ENCODE measurements around the gene MYO5B. TPM values are rescaled to one million over a fixed set of nuclear protein-coding genes. Genes with fewer than 3 reads are reported as not detected.
A peak's percentile ranks its signal among the peaks of the same experiment; 100 is the strongest.

Gene MYO5B
- polyA plus RNA-seq, 2 of the 4 experiments (the other 2 are of a cell fraction): 6.4 to 18.4 TPM

DNA sequence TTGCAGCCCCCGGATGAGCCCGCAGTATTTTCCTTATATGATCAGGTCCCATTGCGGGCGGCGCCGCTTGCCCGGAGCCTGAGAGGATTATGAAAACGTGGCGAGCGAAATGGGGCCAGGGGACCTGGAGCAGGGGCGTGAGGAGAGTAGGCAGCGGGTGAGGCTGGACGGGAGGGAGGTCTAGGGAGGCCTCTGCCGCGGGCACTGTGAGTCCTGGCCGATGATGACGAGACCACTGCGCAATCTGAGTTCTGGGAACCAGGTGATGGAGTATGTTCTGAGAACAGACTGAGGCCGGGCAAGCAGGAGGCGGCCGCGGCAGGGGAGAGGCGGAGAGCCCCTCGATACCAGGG lies 380.8 kb downstream of the MYO5B start:
- H3K4me3 ChIP-seq: peak overlapping the region; percentile 85
- H3K9me3 ChIP-seq: no peaks in the 10 kb centered on the region
- DNase-seq (ENCODE audit: low read depth in 1 of 2, low spot score in 1 of 2) (peak; percentile 1 to 20), FAIRE-seq (no peak), ATAC-seq (peak; percentile 65 to 73)
- TF ChIP-seq MAFK (IDR thresholded peaks at IDR 0.05; ENCODE audit: partially characterized antibody): no peak
- TF ChIP-seq HDAC2 (IDR thresholded peaks at IDR 0.05): no peak
- TF ChIP-seq, protein P1, sequence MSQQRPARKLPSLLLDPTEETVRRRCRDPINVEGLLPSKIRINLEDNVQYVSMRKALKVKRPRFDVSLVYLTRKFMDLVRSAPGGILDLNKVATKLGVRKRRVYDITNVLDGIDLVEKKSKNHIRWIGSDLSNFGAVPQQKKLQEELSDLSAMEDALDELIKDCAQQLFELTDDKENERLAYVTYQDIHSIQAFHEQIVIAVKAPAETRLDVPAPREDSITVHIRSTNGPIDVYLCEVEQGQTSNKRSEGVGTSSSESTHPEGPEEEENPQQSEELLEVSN (IDR thresholded peaks at IDR 0.05; ENCODE audit: borderline replicate concordance, low read depth): 0 out of 2 replicates have a peak, but pooled peaks have one; percentile 10
- H3K27ac ChIP-seq: peak overlapping the region; percentile 92 to 97
- ChIA-PET POLR2A (interaction anchor here (0.8 to 1.7 kb wide), 3 partner anchors 10 to 44 kb away, joined by 3 to 7 read pairs (median 3); no protein-coding TSS in a partner anchor), CTCF (interaction anchor here (3.1 kb wide), 1 partner anchor 45 kb away, joined by 14 read pairs; no protein-coding TSS in a partner anchor)
- 1% methylated on average over 12 of the region's 24 CpGs for WGBS (ENCODE audit: missing lambda C conversion rate)
- H3K4me2 ChIP-seq: peak overlapping the region; percentile 88
- H3K4me1 ChIP-seq: peaks cover 14% of the 10 kb centered on the region

DNA sequence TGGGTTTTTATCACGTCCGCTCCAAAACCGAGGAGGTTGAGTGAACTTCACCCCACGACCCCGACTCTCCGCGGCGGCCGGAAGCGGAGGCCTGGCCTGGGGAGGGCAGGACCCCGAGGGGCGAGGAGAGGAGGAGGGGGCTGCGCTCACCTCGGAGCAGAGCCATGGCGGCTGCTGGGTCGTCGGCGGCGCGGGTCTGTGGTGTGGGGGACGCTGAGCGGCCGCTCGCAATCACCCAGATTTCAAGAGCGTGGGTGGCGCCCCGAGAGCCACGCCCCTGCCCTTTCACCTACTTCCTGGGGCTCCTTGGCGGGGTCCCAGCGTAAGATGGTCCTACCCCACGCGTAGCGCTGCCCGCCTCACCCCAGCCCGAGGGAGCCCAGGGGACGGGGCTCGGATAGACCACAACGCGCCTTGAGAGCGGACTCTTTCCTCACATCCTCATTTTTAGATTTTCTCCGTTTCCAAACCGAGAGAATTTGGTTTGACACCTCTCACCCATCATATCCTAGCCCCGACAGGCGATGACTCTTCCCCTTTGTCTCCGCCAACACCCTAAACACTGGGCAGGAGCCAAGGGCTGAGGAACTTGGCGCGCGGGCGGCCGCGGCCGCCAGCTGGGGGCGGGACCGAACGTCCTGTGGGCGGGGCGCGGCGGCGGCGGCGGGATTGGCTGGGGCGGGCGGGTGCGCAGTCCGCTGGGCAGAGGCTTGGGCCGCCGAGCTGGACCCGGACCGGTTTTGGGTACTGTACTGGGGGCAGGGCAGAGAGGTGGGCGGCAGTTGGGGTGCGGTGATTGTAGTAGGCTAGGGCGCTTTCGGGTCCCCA lies 381.4 kb downstream of the MYO5B start, which contains the start of gene ACAA2:
Gene ACAA2, minus strand, starts transcription at position 215 of the 828 bp plus-strand sequence. Its CDS starts 49 bp downstream, at position 166.
- Histone ChIP-seq H3K4me2 (peak within 1 kb of the TSS; percentile 88), H3K4me3 (peak within 1 kb of the TSS; percentile 85), H3K27ac (peak within 1 kb of the TSS; percentile 92 to 97), H3K9me3 (no peaks in the 10 kb centered on the region), H3K4me1 (peaks cover 14% of the 10 kb centered on the region)
- FAIRE-seq (no peak), DNase-seq (ENCODE audit: low read depth in 1 of 2, low spot score in 1 of 2) (peak; percentile 35 to 80), ATAC-seq (peak; percentile 92 to 94)
- TF ChIP-seq, protein P1 (IDR thresholded peaks at IDR 0.05; ENCODE audit: borderline replicate concordance, low read depth): peak; percentile 8; the same call in 1 of the 2 replicates
- no peak for TF ChIP-seq FOXS1 (CRISPR knock-in tag; IDR thresholded peaks at IDR 0.05)
- TF ChIP-seq POLR2A (IDR thresholded peaks at IDR 0.05; ENCODE audit: low read length): peak; percentile 37; the same call in 1 of the 2 replicates
- TF ChIP-seq SMC3 (IDR thresholded peaks at IDR 0.05): no peak
- TF ChIP-seq, protein P2, sequence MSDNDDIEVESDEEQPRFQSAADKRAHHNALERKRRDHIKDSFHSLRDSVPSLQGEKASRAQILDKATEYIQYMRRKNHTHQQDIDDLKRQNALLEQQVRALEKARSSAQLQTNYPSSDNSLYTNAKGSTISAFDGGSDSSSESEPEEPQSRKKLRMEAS (IDR thresholded peaks at IDR 0.05): peak; percentile 45
- no peak for TF ChIP-seq ZC3H11A (IDR thresholded peaks at IDR 0.05)
- peak; percentile 34 for TF ChIP-seq PHF8 (IDR thresholded peaks at IDR 0.05; ENCODE audit: borderline replicate concordance, low read depth)
- ChIA-PET POLR2A (interaction anchor here (0.7 to 1.7 kb wide), 5 partner anchors 11 to 137 kb away, joined by 3 to 7 read pairs (median 3); no protein-coding TSS in a partner anchor), CTCF (interaction anchor here (3.1 kb wide), 1 partner anchor 46 kb away, joined by 14 read pairs; no protein-coding TSS in a partner anchor)
- WGBS (ENCODE audit: missing lambda C conversion rate): under 1% methylated on average over 18 of the region's 74 CpGs

DNA sequence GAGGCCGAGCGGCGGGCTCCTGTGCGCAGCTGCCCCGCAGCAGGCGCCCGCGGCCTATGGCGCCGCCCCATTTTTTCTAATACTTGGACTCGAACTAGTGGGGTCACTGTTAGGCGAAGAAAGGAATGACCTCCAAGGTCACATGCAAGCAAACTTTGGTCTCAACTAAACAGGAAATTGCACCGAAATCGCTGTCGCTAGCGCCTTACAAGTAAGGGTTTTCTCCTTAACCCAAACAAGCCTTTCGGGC lies 382.0 kb downstream of the MYO5B start:
- TF ChIP-seq NFE2L2 (conservative IDR thresholded peaks at IDR 0.05; ENCODE audit: low read length) (no peak), EP300 (IDR thresholded peaks at IDR 0.05) (no peak), KDM5A (IDR thresholded peaks at IDR 0.05) (no peak), ZC3H11A (IDR thresholded peaks at IDR 0.05) (no peak), JUNB (IDR thresholded peaks at IDR 0.05) (no peak), HOXA7 (CRISPR knock-in tag; IDR thresholded peaks at IDR 0.05) (no peak), CBX2 (IDR thresholded peaks at IDR 0.05; ENCODE audit: borderline replicate concordance, low read depth) (no peak), HDAC2 (IDR thresholded peaks at IDR 0.05) (no peak), RFX5 (IDR thresholded peaks at IDR 0.05) (no peak), CHD2 (IDR thresholded peaks at IDR 0.05; ENCODE audit: low read length, partially characterized antibody) (no peak), EHF (CRISPR knock-in tag; IDR thresholded peaks at IDR 0.05) (no peak), RAD21 (conservative IDR thresholded peaks at IDR 0.05 in 1 of 2, IDR thresholded peaks at IDR 0.05 in 1 of 2) (no peak)
- TF ChIP-seq, protein P3, sequence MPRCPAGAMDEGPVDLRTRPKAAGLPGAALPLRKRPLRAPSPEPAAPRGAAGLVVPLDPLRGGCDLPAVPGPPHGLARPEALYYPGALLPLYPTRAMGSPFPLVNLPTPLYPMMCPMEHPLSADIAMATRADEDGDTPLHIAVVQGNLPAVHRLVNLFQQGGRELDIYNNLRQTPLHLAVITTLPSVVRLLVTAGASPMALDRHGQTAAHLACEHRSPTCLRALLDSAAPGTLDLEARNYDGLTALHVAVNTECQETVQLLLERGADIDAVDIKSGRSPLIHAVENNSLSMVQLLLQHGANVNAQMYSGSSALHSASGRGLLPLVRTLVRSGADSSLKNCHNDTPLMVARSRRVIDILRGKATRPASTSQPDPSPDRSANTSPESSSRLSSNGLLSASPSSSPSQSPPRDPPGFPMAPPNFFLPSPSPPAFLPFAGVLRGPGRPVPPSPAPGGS (IDR thresholded peaks at IDR 0.05): no peak
- TF ChIP-seq, protein P4, sequence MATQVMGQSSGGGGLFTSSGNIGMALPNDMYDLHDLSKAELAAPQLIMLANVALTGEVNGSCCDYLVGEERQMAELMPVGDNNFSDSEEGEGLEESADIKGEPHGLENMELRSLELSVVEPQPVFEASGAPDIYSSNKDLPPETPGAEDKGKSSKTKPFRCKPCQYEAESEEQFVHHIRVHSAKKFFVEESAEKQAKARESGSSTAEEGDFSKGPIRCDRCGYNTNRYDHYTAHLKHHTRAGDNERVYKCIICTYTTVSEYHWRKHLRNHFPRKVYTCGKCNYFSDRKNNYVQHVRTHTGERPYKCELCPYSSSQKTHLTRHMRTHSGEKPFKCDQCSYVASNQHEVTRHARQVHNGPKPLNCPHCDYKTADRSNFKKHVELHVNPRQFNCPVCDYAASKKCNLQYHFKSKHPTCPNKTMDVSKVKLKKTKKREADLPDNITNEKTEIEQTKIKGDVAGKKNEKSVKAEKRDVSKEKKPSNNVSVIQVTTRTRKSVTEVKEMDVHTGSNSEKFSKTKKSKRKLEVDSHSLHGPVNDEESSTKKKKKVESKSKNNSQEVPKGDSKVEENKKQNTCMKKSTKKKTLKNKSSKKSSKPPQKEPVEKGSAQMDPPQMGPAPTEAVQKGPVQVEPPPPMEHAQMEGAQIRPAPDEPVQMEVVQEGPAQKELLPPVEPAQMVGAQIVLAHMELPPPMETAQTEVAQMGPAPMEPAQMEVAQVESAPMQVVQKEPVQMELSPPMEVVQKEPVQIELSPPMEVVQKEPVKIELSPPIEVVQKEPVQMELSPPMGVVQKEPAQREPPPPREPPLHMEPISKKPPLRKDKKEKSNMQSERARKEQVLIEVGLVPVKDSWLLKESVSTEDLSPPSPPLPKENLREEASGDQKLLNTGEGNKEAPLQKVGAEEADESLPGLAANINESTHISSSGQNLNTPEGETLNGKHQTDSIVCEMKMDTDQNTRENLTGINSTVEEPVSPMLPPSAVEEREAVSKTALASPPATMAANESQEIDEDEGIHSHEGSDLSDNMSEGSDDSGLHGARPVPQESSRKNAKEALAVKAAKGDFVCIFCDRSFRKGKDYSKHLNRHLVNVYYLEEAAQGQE (IDR thresholded peaks at IDR 0.05): no peak
- TF ChIP-seq, protein P5, sequence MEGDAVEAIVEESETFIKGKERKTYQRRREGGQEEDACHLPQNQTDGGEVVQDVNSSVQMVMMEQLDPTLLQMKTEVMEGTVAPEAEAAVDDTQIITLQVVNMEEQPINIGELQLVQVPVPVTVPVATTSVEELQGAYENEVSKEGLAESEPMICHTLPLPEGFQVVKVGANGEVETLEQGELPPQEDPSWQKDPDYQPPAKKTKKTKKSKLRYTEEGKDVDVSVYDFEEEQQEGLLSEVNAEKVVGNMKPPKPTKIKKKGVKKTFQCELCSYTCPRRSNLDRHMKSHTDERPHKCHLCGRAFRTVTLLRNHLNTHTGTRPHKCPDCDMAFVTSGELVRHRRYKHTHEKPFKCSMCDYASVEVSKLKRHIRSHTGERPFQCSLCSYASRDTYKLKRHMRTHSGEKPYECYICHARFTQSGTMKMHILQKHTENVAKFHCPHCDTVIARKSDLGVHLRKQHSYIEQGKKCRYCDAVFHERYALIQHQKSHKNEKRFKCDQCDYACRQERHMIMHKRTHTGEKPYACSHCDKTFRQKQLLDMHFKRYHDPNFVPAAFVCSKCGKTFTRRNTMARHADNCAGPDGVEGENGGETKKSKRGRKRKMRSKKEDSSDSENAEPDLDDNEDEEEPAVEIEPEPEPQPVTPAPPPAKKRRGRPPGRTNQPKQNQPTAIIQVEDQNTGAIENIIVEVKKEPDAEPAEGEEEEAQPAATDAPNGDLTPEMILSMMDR (IDR thresholded peaks at IDR 0.05): no peak
- ChIA-PET POLR2A (interaction anchor here (1.1 kb wide), 1 partner anchor 37 kb away, joined by 3 read pairs; no protein-coding TSS in a partner anchor), CTCF (interaction anchor here (3.1 kb wide), 1 partner anchor 46 kb away, joined by 14 read pairs; no protein-coding TSS in a partner anchor)
- peaks cover 14% of the 10 kb centered on the region for H3K4me1 ChIP-seq
- 0% methylated on average over 5 of the region's 17 CpGs for WGBS (ENCODE audit: missing lambda C conversion rate)
- DNase-seq (ENCODE audit: low read depth in 1 of 2, low spot score in 1 of 2) (peak; percentile 1 to 20), ATAC-seq (peak; percentile 45 to 71; a peak in 3 of 6 replicates), FAIRE-seq (no peak)
- H3K4me3 ChIP-seq: peak overlapping the region; percentile 85
- H3K4me2 ChIP-seq: peak overlapping the region; percentile 88
- H3K27ac ChIP-seq: peak overlapping the region; percentile 92 to 97
- H3K9me3 ChIP-seq: no peaks in the 10 kb centered on the region

Measured in A549 (cell line).